EH (cell line): Measurements from ENCODE around the gene DYNC1H1.
A peak's percentile ranks its signal among the peaks of the same experiment; 100 is the strongest.

ENCODE experiments used
- DNase-seq: peaks from one replicate; pipeline ENCODE4 v3.0.0-alpha.2; 2015; ENCODE audit warnings: low read depth

The DYNC1H1 gene

GRCh38 chr14:101997429-101998336 is 33.3 kb downstream of the DYNC1H1 start:
- no peak for DNase-seq

GRCh38 chr14:102000902-102001301 is 36.5 kb downstream of the DYNC1H1 start:
- no peak for DNase-seq

- DNase-seq = no peak
Observed at GRCh38 chr14:102005336-102005735, 41.0 kb downstream of the DYNC1H1 start.

GRCh38 chr14:102007916-102008418 is 43.6 kb downstream of the DYNC1H1 start:
- no peak for DNase-seq

DNA sequence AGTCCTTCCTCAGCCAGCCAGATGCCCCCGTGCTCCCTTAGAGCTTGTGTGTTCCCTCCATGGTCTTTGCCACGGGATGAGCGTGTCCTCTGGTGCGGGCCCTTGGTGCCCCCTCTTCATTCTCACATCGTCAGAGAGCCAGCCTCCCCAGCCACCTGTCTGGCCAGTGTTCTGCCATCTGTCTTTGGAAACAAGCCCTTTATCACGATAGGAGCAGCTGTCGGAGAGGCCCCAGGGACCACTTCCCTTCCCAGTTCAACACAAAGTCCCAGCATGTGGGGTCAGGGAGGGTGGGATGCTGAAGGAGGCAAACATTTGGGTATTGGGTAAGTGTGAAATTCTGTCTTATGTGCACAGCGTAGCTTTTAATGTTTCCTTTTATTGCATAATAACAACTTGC is 44.5 kb downstream of the DYNC1H1 start:
- DNase-seq = no peak

GRCh38 chr14:102011631-102012030 is 47.3 kb downstream of the DYNC1H1 start:
- no peak for DNase-seq

DNA sequence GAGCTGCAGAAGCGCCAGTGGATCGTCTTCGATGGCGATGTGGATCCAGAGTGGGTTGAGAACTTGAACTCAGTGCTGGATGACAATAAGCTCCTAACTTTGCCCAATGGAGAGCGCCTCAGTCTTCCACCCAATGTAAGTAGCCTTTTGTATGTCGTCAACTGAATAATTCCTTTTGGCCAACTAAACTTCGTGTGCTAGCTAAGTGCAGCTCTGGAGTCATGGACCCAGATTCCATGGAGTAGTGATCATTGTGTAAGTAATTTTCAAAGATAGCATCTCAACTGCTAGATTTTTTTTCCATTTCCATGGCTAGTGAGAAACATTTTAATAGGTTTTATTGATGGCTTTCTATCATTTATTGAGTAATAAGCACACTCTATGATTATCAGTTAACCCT is 48.0 kb downstream of the DYNC1H1 start:
- DNase-seq = no peak

- no peak for DNase-seq
Observed at GRCh38 chr14:102013669-102014200, 49.4 kb downstream of the DYNC1H1 start.

GRCh38 chr14:102015045-102015685 is 50.8 kb downstream of the DYNC1H1 start:
- no peak for DNase-seq

GRCh38 chr14:102015771-102016170 is 51.4 kb downstream of the DYNC1H1 start:
- no peak for DNase-seq

- DNase-seq = no peak
Observed at GRCh38 chr14:102016420-102017090, 52.2 kb downstream of the DYNC1H1 start.

DNA sequence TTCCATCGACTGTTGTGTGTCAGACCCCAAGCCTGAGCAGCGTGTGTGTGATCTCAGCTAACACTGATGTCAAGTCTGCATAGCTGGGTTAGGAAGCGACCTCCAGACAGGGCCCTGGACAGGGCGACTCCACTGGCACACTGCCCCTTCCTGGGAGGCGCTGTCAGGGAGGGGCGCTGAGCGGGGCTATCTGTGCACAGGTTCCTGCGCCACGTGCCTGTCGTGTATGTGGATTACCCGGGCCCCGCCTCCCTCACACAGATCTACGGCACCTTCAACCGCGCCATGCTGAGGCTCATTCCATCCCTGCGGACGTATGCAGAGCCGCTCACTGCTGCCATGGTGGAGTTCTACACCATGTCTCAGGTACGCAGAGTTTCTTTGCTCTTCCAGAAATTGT is 53.9 kb downstream of the DYNC1H1 start:
- DNase-seq = no peak

GRCh38 chr14:102019006-102019540 is 54.7 kb downstream of the DYNC1H1 start:
- no peak for DNase-seq

- peak; percentile 81 for DNase-seq
Observed at GRCh38 chr14:102020058-102020971, 55.9 kb downstream of the DYNC1H1 start.

GRCh38 chr14:102026934-102027333 is 62.6 kb downstream of the DYNC1H1 start:
- no peak for DNase-seq

GRCh38 chr14:102027951-102028350 is 63.6 kb downstream of the DYNC1H1 start:
- no peak for DNase-seq

GRCh38 chr14:102028733-102029132 is 64.4 kb downstream of the DYNC1H1 start:
- peak; percentile 88 for DNase-seq

DNA sequence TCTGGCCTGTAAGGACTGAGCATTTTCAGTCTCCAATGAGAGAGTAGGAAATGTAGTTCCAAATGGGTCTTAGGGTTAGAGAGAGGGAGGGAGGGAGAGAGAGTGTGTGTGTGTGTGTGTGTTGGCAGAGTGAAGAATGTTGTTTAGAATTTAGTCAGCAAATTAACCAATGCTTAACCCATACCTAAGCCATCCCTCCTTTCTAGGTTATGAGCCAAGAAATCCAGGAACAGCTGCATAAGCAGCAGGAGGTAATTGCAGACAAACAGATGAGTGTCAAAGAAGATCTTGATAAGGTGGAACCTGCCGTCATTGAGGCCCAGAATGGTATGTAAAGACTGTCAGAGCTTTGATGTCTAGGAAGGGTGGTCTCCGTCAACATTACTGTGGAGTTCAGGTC is 65.6 kb downstream of the DYNC1H1 start:
- DNase-seq = peak; percentile 49

DNA sequence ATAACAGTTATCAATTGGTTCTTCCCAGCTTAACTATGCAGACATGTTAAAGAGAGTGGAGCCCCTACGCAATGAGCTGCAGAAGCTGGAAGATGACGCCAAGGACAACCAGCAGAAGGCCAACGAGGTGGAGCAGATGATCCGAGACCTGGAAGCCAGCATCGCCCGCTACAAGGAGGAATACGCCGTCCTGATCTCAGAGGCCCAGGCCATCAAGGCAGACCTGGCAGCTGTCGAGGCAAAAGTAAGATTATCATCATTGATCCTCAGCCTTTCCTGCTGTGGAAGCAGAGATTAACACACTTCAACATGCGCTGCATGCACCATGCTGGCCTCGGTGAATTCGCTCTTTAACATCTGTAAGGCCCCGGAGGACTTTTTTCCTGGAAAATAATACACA is 68.9 kb downstream of the DYNC1H1 start:
- DNase-seq = no peak

DNA sequence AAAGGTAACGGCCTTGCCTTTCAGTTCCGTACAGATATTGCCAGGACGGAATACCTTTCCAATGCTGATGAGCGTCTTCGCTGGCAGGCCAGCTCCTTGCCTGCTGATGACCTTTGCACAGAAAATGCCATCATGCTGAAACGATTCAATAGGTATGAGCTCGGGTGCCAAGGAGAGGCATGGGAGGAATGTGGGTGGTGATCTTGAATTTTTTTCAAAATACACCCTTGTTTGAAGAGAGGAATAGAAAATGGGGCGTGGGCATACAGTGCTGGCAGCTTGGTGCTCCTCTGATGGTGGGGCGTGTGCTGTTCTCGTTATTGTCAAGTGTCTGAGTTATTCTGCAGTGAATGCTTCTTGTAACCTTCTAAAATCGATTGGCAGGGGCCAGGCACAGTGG is 69.9 kb downstream of the DYNC1H1 start:
- no peak for DNase-seq

DNA sequence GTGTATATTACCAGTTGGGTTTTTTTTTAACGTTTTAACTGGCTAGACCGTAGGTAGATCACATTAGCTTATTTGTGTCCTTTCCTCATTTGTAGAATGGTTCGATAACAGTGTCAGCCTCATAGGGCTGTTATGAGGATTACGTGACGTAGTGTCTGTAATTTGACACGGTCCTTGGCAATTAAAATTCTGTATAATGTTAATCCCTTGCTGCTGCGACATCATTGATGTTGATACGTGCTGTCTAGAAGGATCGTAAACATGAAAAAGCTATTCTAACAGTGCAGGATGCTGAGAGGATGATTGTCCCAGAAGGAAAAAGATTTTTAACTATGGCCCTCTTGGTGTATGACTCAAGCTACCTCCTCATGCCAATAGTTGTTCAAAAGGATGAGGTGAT is 71.5 kb downstream of the DYNC1H1 start:
- DNase-seq = no peak
